Nephron (organoid): Measurements from ENCODE around the gene CD226.

Experiments used
- H3K27ac Mint-ChIP-seq, 3 experiments: 2 replicates each; pipeline ENCODE4 v1.8.0; 2020; ENCODE audit warnings: mixed read lengths in 3 of 3, mild to moderate bottlenecking in 2 of 3, moderate library complexity in 1 of 3
- H3K27me3 Mint-ChIP-seq: 2 replicates; pipeline ENCODE4 v1.8.0; 2021; ENCODE audit warnings: low read depth, mild to moderate bottlenecking, moderate library complexity, mixed read lengths
- H3K36me3 Mint-ChIP-seq: 2 replicates; pipeline ENCODE4 v1.8.0; 2020; ENCODE audit warnings: low read depth, mixed read lengths
- H3K4me1 Mint-ChIP-seq: 2 replicates; pipeline ENCODE4 v1.8.0; 2020; ENCODE audit warnings: mixed read lengths
- H3K4me3 Mint-ChIP-seq, 3 experiments: 2 replicates each; pipeline ENCODE4 v1.8.0; 2020; ENCODE audit warnings: mild to moderate bottlenecking in 3 of 3, mixed read lengths in 3 of 3, moderate library complexity in 2 of 3
- H3K9me3 Mint-ChIP-seq: 2 replicates; pipeline ENCODE4 v1.8.0; 2020; ENCODE audit warnings: mixed read lengths
- TF ChIP-seq, protein P1 (sequence below), 3 experiments: fragments of 200-600 bp; sonication (generic); IDR thresholded peaks; one replicate each; pipeline ENCODE4 v1.5.0; 2021; ENCODE audit warnings: antibody characterized with exemption in 3 of 3; ENCODE audit not compliant: unreplicated experiment in 3 of 3

The CD226 gene

DNA sequence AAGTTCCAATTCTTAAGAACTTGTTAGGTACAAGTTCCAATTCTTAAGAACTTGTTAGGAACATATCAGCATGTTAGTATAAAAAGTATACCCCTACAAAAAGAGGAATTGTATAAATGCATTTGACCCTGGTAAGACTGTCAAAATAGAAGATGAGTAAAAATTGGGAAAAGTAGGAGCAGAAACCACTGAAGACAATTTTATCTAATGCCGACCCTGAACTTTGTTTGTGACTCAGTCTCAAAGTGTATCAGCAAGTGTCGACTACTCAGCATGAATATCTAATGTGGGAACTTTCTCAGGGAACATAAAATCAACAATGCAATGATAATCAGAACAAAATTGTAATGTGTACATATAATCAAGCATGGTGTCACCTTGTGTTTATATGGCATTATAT lies 583 bp upstream of the CD226 start:
- TF ChIP-seq, protein P1, sequence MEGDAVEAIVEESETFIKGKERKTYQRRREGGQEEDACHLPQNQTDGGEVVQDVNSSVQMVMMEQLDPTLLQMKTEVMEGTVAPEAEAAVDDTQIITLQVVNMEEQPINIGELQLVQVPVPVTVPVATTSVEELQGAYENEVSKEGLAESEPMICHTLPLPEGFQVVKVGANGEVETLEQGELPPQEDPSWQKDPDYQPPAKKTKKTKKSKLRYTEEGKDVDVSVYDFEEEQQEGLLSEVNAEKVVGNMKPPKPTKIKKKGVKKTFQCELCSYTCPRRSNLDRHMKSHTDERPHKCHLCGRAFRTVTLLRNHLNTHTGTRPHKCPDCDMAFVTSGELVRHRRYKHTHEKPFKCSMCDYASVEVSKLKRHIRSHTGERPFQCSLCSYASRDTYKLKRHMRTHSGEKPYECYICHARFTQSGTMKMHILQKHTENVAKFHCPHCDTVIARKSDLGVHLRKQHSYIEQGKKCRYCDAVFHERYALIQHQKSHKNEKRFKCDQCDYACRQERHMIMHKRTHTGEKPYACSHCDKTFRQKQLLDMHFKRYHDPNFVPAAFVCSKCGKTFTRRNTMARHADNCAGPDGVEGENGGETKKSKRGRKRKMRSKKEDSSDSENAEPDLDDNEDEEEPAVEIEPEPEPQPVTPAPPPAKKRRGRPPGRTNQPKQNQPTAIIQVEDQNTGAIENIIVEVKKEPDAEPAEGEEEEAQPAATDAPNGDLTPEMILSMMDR (IDR thresholded peaks at IDR 0.05; ENCODE audit: unreplicated experiment in 3 of 3) = no peak
- Mint-ChIP-seq H3K4me1 (peaks cover 5% of the 10 kb centered on the region), H3K9me3 (peaks cover 4% of the 10 kb centered on the region), H3K27ac (no peak overlapping the region), H3K4me3 (no peak overlapping the region), H3K36me3 (no peaks in the 10 kb centered on the region), H3K27me3 (no peaks in the 10 kb centered on the region)

DNA sequence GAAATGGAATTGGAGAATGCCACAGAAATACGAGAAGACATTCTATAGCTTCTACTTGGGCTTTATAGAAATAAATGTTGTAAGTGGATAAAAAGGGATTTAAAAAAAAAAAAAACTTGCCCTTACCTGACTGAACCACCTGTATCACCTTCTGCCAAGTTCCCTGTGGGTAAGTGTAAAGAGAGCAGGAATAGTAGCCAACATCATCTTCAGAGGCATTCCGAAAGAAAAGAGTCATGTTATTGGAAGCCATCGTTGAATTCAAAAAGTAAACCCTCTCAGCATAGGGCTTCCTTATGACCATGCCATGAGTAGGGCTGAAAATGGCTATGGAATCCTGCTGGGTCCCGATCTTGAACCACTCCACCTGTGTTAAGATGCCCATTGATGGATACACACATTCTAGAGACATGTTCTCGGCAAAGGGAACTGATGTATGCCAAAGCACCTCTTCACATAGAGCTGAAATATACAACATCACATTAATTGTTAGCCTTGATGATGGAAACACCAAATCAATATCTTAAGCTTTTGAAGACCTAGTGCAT lies 991 bp downstream of the CD226 start:
- peaks cover 5% of the 10 kb centered on the region for H3K4me1 Mint-ChIP-seq
- H3K4me3 Mint-ChIP-seq = no peak overlapping the region
- H3K27ac Mint-ChIP-seq = no peak overlapping the region
- peaks cover 9% of the 10 kb centered on the region for H3K9me3 Mint-ChIP-seq
- H3K36me3 Mint-ChIP-seq = no peaks in the 10 kb centered on the region
- TF ChIP-seq, protein P1 (IDR thresholded peaks at IDR 0.05; ENCODE audit: unreplicated experiment in 3 of 3) = no peak
- no peaks in the 10 kb centered on the region for H3K27me3 Mint-ChIP-seq

DNA sequence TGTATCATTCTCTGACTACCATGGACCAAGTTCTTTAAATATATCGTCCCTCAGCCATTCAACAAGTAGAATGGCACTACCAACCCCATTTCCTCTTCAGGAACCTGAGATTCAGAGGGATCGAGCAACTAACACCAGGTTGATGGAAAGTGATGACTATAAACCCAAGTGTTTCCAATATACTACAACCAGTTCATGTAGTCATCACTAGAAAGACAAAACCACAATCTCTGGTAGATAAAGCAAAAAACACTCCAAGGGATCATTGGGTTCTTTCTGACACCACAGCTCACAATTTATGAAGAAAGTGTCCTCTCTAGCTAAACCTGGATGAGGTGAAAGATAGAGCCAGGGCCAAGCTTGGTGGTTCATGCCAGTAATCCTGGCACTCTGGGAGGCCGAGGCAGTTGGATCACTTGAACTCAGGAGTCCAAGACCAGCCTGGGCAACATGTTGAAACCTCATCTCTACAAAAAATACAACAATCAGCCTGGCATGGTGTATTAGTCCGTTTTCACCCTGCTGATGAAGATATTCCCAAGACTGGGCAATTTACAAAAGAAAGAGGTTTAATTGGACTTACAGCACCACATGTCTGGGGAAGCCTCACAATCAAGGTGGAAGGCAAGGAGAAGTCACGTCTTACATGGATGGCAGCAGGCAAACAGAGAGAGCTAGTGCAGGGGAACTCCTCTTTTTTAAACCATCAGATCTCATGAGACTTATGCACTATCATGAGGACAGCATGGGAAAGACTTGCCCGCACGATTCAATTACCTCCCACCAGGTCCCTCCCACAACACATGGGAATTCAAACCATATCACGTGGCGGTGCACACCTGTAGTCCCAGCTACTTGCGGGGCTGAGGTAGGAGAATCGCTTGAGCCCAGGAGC lies 2.2 kb downstream of the CD226 start:
- Mint-ChIP-seq H3K4me1 (no peaks in the 10 kb centered on the region), H3K27ac (no peak overlapping the region), H3K9me3 (peaks cover 6% of the 10 kb centered on the region), H3K36me3 (no peaks in the 10 kb centered on the region), H3K4me3 (no peak overlapping the region), H3K27me3 (no peaks in the 10 kb centered on the region)
- TF ChIP-seq, protein P1 (IDR thresholded peaks at IDR 0.05; ENCODE audit: unreplicated experiment in 3 of 3) = no peak

DNA sequence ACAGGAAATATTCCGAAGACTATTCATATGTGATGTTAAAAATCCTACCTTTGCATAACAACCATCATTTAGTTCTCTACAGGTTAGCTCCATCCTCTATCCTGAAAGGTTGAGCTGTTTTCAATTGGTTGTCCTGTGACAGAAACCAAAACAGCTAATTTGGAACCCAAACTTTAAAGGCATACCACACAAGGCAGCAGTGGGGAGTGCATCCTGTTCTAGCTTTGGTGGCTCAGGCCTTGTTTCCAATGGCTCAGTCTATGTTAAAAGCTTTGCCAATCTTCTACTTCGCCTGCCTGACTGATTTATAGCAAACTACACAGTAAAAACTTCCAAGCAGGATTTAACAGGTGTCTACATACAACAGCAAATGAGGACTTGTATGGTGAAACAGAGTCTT lies 3.2 kb downstream of the CD226 start:
- Mint-ChIP-seq H3K27me3 (no peaks in the 10 kb centered on the region), H3K4me1 (no peaks in the 10 kb centered on the region), H3K4me3 (no peak overlapping the region), H3K27ac (no peak overlapping the region), H3K9me3 (peaks cover 6% of the 10 kb centered on the region), H3K36me3 (no peaks in the 10 kb centered on the region)
- TF ChIP-seq, protein P1 (IDR thresholded peaks at IDR 0.05; ENCODE audit: unreplicated experiment in 3 of 3) = no peak

DNA sequence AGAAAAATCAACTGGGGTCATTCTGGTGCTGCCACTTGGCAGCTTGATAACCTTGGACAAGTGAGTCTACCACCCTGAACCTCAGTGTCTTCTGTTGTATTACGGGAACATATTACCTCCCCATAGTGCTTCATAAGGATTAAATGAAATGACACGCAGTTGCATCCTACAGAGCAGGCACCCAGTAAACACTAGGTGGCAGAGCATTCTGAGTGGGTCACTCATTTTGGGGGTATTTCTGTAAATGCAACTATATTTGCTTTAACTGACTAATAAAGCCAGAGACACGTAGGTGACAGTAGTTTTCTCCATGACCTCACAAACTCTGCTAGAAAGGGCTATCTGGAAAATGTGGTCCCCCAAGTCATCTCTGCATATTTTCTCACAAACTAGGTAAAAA lies 4.7 kb downstream of the CD226 start:
- no peaks in the 10 kb centered on the region for H3K36me3 Mint-ChIP-seq
- no peaks in the 10 kb centered on the region for H3K27me3 Mint-ChIP-seq
- no peaks in the 10 kb centered on the region for H3K4me1 Mint-ChIP-seq
- no peak overlapping the region for H3K4me3 Mint-ChIP-seq
- peaks cover 6% of the 10 kb centered on the region for H3K9me3 Mint-ChIP-seq
- H3K27ac Mint-ChIP-seq = no peak overlapping the region
- TF ChIP-seq, protein P1 (IDR thresholded peaks at IDR 0.05; ENCODE audit: unreplicated experiment in 3 of 3) = no peak
